ENCODE measurements around the gene LRP5.

The LRP5 gene

GRCh38 chr11:68358416-68358815 is 46.0 kb downstream of the LRP5 start:
- TF ChIP-seq SIN3A (IDR thresholded peaks at IDR 0.05; ENCODE audit: borderline replicate concordance, insufficient read depth, low read length) (no peak), FOXP2 (optimal IDR thresholded peaks at IDR 0.05; ENCODE audit: borderline replicate concordance, extremely low read depth, extremely low read length, insufficient read depth) (no peak), REST (IDR thresholded peaks at IDR 0.05; ENCODE audit: insufficient read depth in 1 of 2, low read depth in 2 of 2, low read length in 2 of 2) (no peak), TAF1 (IDR thresholded peaks at IDR 0.05; ENCODE audit: borderline replicate concordance, insufficient read depth, low read length) (no peak), POLR2AphosphoS5 (IDR thresholded peaks at IDR 0.05; ENCODE audit: low read depth, low read length) (no peak)

- no peak for TF ChIP-seq TAF1 (IDR thresholded peaks at IDR 0.05; ENCODE audit: borderline replicate concordance, insufficient read depth, low read length)
- TF ChIP-seq REST (IDR thresholded peaks at IDR 0.05; ENCODE audit: insufficient read depth in 1 of 2, low read depth in 2 of 2, low read length in 2 of 2): no peak
- TF ChIP-seq POLR2AphosphoS5 (IDR thresholded peaks at IDR 0.05; ENCODE audit: low read depth, low read length): no peak
- no peak for TF ChIP-seq SIN3A (IDR thresholded peaks at IDR 0.05; ENCODE audit: borderline replicate concordance, insufficient read depth, low read length)
Observed at GRCh38 chr11:68361702-68362101, 49.3 kb downstream of the LRP5 start.

GRCh38 chr11:68362801-68363379 is 50.5 kb downstream of the LRP5 start:
- TF ChIP-seq TAF1 (IDR thresholded peaks at IDR 0.05; ENCODE audit: borderline replicate concordance, insufficient read depth, low read length) (no peak), FOXP2 (optimal IDR thresholded peaks at IDR 0.05; ENCODE audit: borderline replicate concordance, extremely low read depth, extremely low read length, insufficient read depth) (no peak), SIN3A (IDR thresholded peaks at IDR 0.05; ENCODE audit: borderline replicate concordance, insufficient read depth, low read length) (no peak), REST (IDR thresholded peaks at IDR 0.05; ENCODE audit: insufficient read depth in 1 of 2, low read depth in 2 of 2, low read length in 2 of 2) (no peak), POLR2AphosphoS5 (IDR thresholded peaks at IDR 0.05; ENCODE audit: low read depth, low read length) (no peak)

- no peak for TF ChIP-seq REST (IDR thresholded peaks at IDR 0.05; ENCODE audit: insufficient read depth in 1 of 2, low read depth in 2 of 2, low read length in 2 of 2)
- TF ChIP-seq FOXP2 (optimal IDR thresholded peaks at IDR 0.05; ENCODE audit: borderline replicate concordance, extremely low read depth, extremely low read length, insufficient read depth): no peak
Observed at GRCh38 chr11:68363776-68364175, 51.4 kb downstream of the LRP5 start.

- TF ChIP-seq REST (IDR thresholded peaks at IDR 0.05; ENCODE audit: insufficient read depth in 1 of 2, low read depth in 2 of 2, low read length in 2 of 2): no peak
- no peak for TF ChIP-seq SIN3A (IDR thresholded peaks at IDR 0.05; ENCODE audit: borderline replicate concordance, insufficient read depth, low read length)
- TF ChIP-seq FOXP2 (optimal IDR thresholded peaks at IDR 0.05; ENCODE audit: borderline replicate concordance, extremely low read depth, extremely low read length, insufficient read depth): no peak
- TF ChIP-seq TAF1 (IDR thresholded peaks at IDR 0.05; ENCODE audit: borderline replicate concordance, insufficient read depth, low read length): no peak
- no peak for TF ChIP-seq POLR2AphosphoS5 (IDR thresholded peaks at IDR 0.05; ENCODE audit: low read depth, low read length)
Observed at GRCh38 chr11:68364581-68364980, 52.2 kb downstream of the LRP5 start.
